ENCODE measurements around the gene TRAF3.
"Not testable (repeated sequence)": the region's sequence is repeated elsewhere in the genome, so short reads cannot be mapped to it uniquely, and the experiment has no call there.

Gene TRAF3

DNA sequence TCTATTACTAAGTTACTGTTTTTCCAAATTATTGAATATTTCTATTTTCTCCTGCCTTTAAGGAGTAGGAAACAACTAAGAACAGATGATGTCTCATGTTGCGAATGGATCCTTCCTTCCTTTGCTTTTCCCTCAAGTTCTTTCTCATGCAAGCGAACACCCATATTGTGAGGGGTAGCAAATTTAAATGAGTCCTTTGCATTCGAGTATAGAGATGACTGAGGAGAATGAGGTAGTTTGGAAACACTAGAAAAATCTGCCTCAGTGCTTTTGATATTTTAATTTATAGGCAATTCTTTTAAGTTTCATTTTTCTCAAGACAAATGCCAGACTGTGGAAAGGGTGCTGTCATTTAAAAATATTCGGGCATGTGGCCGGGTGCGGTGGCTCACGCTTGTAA is 56.1 kb downstream of the TRAF3 start:
- DNase-seq (ENCODE audit: low read depth in 1 of 2, low spot score in 1 of 2), result no peak
- TF ChIP-seq JUND (IDR thresholded peaks at IDR 0.05; ENCODE audit: low read depth), result no peak
- in situ Hi-C loops (cut with HindIII; ENCODE audit: low pct_unique_long_range_greater_than_20kb, low sequenced_read_pairs), result no loop called here

DNA sequence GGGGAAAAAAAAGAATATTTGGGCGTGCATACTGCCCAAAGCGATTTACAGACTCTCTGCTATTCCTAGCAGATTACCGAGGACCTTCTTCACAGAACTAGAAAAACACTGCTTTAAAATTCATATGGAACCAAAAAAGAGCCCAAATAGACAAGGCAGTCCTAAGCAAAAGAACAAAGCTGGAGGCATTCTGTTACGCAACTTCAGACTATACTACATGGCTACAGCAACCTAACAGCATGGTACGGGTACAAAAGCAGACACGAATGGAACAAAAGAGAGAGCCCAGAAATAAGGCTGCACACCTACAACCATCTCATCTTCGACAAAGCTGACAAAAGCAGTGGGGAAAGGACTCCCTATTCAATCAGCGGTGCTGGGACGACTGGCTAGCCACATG is 56.7 kb downstream of the TRAF3 start:
- DNase-seq (ENCODE audit: low read depth in 1 of 2, low spot score in 1 of 2), result no peak
- in situ Hi-C loops (cut with HindIII; ENCODE audit: low pct_unique_long_range_greater_than_20kb, low sequenced_read_pairs), result no loop called here
- no peak for TF ChIP-seq JUND (IDR thresholded peaks at IDR 0.05; ENCODE audit: low read depth)

DNA sequence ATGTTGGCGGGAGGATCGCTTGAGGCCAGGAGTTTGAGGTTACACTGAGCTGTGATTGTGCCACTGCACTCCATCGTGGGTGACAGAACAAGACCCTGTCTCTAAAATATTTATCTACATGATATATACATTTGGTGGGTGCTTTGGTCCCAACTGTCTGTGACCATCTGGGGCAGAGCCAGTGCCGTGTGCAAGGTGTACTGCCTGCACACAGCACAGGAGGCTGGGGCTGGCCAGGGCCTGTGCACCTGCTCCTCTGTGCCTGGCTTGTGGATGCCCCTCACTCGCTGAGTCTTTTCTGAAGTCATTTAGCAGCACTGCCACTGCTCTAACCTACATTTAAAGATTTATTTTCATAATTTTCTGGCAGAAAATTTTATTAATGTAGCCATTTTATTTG is 58.7 kb downstream of the TRAF3 start:
- in situ Hi-C loops (cut with HindIII; ENCODE audit: low pct_unique_long_range_greater_than_20kb, low sequenced_read_pairs), result no loop called here
- no peak for DNase-seq (ENCODE audit: low read depth in 1 of 2, low spot score in 1 of 2)
- no peak for TF ChIP-seq JUND (IDR thresholded peaks at IDR 0.05; ENCODE audit: low read depth)

DNA sequence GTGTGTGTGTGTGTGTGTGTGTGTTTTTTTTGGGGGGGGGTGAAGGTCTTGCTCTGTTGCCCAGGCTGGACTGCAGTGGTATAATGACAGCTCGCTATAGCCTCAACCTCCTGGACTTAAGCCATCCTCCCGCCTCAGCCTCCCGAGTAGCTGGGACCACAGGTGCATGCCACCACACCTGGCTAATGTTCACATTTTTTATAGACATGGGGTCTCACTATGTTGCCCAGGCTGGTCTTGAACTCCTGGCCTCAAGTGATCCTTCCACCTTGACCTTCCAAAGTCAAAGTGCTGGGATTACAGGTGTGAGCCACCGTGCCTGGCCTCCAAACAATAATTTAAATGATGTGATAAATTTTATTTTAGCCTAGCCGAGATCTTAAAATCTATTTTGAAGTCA is 59.9 kb downstream of the TRAF3 start:
- DNase-seq (ENCODE audit: low read depth in 1 of 2, low spot score in 1 of 2); in situ Hi-C loops (cut with HindIII; ENCODE audit: low pct_unique_long_range_greater_than_20kb, low sequenced_read_pairs): not testable (repeated sequence)

DNA sequence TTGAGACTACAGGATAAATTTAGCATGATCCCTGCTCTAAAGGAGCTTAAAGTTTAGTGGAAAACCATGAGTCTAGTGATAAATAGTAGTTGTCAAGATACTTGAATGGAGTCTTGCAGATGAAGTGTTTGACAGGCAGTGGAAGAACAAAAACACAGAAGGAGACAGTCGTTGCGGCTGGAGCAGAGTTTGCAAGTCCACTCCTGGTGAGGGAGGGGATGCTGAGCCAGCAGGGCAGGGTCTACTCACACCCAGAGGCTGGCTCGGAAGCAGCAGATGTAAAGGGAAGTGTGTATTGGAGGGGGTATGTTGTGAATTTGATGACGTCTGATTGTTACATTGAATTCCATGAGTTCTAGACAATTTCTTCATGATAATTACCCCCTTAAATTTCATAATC is 61.3 kb downstream of the TRAF3 start:
- no peak for TF ChIP-seq JUND (IDR thresholded peaks at IDR 0.05; ENCODE audit: low read depth)
- DNase-seq (ENCODE audit: low read depth in 1 of 2, low spot score in 1 of 2), result no peak
- in situ Hi-C loops (cut with HindIII; ENCODE audit: low pct_unique_long_range_greater_than_20kb, low sequenced_read_pairs), result no loop called here

DNA sequence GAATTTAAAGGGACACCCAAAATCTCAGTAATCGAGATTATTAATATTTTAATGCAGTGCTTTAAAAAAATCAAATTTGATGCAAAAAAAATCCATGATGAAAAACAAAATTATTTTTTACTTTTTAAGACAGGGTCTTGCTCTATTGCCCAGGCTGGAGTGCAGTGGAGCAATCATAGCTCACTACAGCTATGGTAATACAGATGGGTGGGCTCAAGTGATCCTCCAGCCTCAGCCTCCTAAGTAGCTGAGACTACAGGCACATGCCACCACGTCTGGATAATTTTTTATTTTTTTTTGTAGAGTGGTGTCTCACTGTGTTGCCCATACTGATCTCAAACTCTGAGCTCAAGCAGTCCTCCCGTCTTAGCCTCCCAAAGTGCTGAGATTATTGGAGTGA is 62.9 kb downstream of the TRAF3 start:
- DNase-seq (ENCODE audit: low read depth in 1 of 2, low spot score in 1 of 2), result no peak
- in situ Hi-C loops (cut with HindIII; ENCODE audit: low pct_unique_long_range_greater_than_20kb, low sequenced_read_pairs), result no loop called here
- TF ChIP-seq JUND (IDR thresholded peaks at IDR 0.05; ENCODE audit: low read depth), result no peak

DNA sequence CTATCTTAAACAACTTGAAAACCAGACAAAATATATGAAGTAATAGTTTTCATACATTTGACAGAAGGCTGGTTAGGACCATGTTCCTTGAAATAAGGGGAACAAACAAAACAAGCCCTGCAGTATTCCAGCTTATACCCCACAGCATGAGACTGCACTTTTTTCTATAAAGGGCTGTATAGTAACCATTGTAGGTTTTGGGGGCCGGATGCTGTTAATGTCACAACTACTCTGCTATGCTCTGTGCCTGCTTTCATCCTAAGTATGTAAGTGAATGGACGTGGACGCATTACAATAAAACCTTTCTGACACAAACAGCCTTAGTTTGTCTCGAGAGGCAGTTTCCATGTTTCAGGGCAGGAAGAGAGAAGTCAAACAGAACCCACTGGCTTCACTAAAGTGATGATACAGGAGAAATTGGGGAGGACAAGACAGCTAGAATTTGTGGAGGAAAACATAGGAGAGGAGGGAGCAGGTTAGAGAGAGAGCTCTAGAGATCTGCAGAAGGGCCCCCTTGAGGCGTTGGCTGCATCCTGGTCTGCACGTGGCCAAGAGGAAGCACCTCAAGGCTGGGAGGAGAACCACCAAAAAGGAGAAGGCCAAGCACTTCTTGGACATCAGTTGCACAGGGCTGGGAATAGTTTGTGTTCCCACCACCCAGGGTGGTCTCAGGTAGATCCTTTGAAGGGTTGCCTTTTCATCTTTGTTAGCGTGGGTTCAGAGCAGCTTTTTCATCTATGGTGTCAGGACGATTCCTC is 63.7 kb downstream of the TRAF3 start:
- TF ChIP-seq JUND (IDR thresholded peaks at IDR 0.05; ENCODE audit: low read depth), result no peak
- in situ Hi-C loops (cut with HindIII; ENCODE audit: low pct_unique_long_range_greater_than_20kb, low sequenced_read_pairs), result no loop called here
- DNase-seq (ENCODE audit: low read depth in 1 of 2, low spot score in 1 of 2), result no peak

DNA sequence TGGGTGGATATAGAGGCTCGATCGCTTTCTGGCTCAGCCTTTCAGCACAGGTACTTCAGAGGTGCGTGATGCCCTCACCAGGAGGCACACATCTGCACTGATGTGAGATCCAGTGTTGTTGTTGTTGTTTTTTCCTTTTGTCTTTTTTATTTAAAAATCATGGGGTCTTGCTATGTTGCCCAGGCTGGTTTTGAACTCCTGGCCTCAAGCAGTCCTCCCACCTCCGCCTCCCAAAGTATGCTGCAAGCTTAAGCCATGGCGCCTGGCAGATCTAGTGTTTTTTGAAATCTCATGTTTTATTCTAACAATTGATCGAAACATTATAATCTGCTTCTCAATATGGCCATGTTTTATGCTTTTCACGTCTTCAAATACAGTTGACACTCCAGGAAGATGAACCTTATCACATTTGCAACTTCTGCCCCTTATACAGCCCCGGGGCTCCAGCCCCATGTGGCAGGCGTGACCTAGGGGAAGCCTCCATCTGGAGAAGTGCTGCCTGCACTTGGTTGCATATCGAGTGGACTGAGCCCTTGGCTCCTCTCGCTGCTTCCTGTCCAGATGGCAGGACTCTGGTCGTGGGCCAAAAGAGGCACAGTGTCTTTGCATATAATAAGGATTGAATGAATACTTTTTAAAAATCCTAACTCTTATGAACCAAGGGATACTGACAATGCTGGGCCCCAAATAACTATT is 71.7 kb downstream of the TRAF3 start:
- no peak for DNase-seq (ENCODE audit: low read depth in 1 of 2, low spot score in 1 of 2)
- in situ Hi-C loops (cut with HindIII; ENCODE audit: low pct_unique_long_range_greater_than_20kb, low sequenced_read_pairs), result no loop called here
- TF ChIP-seq JUND (IDR thresholded peaks at IDR 0.05; ENCODE audit: low read depth), result no peak

DNA sequence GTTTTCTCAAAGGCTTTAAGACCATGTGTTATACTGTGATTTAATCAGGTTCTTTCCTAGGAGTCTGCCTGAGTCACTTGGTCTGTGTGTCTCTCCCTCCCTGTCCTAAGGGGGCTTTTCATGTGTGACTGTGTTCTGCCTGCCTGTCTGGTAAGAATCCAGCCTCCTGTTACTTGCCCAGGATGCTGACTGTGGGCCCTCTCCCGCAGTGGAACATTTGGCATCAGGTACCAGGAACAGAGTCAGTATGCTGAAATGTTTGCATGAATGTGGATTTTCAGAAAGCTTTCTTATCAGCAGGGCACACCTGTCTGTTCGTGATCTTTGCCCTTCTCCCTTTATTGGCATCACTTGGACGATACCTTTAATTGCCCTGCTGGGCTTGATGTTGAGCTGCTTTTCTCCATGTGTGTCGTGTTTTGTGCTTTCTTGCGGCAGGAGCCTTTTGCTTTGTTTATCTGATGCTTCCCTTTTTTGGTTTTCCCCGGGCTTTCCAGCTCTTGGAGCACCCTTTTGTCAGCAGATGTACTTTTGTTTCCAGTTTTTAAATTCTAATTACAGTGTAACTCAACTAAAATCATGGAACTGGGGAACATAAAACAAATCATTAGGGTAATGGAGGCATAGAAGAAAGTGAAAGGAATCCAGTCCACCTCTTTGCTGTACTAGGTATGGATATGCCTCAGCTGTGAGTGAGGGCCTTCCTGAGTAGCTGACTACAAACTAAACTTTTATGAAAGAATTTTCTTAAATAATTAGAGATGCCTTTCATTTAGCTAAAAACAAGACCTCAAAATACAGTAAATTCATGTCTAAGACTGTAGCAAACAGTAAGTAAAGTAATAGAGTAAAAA is 72.5 kb downstream of the TRAF3 start:
- TF ChIP-seq JUND (IDR thresholded peaks at IDR 0.05; ENCODE audit: low read depth), result no peak
- DNase-seq (ENCODE audit: low read depth in 1 of 2, low spot score in 1 of 2), result no peak
- in situ Hi-C loops (cut with HindIII; ENCODE audit: low pct_unique_long_range_greater_than_20kb, low sequenced_read_pairs), result no loop called here

DNA sequence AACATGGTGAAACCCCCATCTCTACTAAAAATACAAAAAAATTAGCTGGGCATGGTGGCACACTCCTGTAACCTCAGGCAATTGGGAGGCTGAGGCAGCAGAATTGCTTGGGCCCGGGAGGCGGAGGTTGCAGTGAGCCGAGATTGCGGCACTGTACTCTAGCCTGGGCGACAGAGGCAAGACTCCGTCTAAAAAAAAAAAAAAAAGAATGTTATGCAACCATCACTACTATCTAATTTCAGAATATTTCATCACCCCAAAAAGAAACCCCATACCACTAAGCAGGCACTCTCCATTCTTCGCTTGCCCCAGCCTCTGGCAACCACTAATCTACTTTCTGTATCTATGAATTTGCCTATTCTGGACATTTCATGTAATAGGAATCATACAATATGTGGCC is 76.4 kb downstream of the TRAF3 start:
- in situ Hi-C loops (cut with HindIII; ENCODE audit: low pct_unique_long_range_greater_than_20kb, low sequenced_read_pairs), result no loop called here
- no peak for TF ChIP-seq JUND (IDR thresholded peaks at IDR 0.05; ENCODE audit: low read depth)
- no peak for DNase-seq (ENCODE audit: low read depth in 1 of 2, low spot score in 1 of 2)

DNA sequence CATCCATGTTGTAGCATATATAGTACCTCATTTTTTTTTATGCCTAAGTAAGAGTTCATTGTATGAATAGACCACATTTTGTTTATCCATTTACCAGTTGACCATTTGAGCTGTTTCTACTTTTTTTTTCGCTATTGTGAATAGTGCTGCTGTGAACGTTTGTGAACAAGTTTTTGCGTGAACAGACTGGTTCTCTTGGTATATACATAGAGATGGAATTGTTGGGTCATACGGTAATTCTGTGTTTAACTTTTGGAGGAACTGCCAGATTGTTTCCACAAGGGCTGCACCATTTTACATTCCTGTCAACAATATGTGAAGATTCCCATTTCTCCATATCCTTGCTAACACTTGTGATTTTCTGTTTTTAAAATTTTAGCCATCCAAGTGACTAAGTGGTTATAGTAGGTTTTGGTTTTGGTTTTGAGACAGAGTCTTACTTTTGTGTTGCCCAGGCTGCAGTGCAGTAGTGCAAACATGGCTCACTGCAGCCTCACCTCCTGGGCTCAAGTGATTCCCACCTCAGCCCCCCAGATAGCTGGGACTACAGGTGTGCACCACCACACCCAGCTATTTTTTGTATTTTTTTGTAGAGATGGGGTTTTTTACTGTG is 76.9 kb downstream of the TRAF3 start:
- in situ Hi-C loops (cut with HindIII; ENCODE audit: low pct_unique_long_range_greater_than_20kb, low sequenced_read_pairs), result no loop called here
- TF ChIP-seq JUND (IDR thresholded peaks at IDR 0.05; ENCODE audit: low read depth), result no peak
- no peak for DNase-seq (ENCODE audit: low read depth in 1 of 2, low spot score in 1 of 2)

DNA sequence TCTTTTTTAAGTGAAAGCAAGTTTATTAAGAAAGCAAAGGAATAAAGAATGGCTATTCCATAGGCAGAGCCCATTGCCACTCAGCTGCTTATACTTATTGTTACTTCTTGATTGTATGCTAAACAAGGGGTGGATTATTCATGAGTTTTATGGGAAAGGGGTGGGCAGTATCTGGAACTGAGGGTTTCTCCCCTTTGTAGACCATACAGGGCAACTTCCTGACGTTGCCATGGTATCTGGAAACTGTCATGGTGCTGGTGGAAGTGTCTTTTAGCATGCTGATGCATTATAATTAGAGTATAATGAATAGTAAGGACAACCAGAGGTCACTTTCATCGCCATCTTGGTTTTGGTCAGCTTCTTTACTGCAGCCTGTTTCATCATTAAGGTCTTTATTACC is 78.9 kb downstream of the TRAF3 start:
- in situ Hi-C loops (cut with HindIII; ENCODE audit: low pct_unique_long_range_greater_than_20kb, low sequenced_read_pairs), result no loop called here
- no peak for TF ChIP-seq JUND (IDR thresholded peaks at IDR 0.05; ENCODE audit: low read depth)

More for the DNA sequence above, 78.9 kb downstream of the TRAF3 start:
- no peak for DNase-seq (ENCODE audit: low read depth in 1 of 2, low spot score in 1 of 2)
